H4 (cell line): ENCODE results near the gene BCCIP. TPM values are rescaled to one million over a fixed set of nuclear protein-coding genes. Genes with fewer than 3 reads are reported as not detected.

Experiments used
- total RNA-seq: library from RNA; depleted of rRNA; stranded (reverse); fragments of >200 nt; shearing (Covaris generic); gene quantifications from 2 replicates; pipeline ENCODE4 v1.2.3, GENCODE V29; 2014; rRNA removed

BCCIP gene
- total RNA-seq, 1 experiment from 2014 or later = 94.4 TPM

Other genes starting within 250 kb of the BCCIP start
- gene TEX36, start 140.4 kb upstream of the BCCIP start, total RNA-seq = not detected in 2 replicates
- gene EDRF1, start 103.8 kb upstream of the BCCIP start, total RNA-seq = 21.2 and 23.2 TPM in 2 replicates
- gene MMP21, start 47.7 kb upstream of the BCCIP start, total RNA-seq = not detected in 2 replicates
- gene UROS, start 288 bp upstream of the BCCIP start, total RNA-seq = 90.0 and 116 TPM in 2 replicates
- gene DHX32, start 57.7 kb downstream of the BCCIP start, total RNA-seq = 68.3 and 82.1 TPM in 2 replicates
- 8.4 and 20.8 TPM in 2 replicates for gene FANK1, start 73.0 kb downstream of the BCCIP start, total RNA-seq